DMS53 treated with DMSO at 0.1 percent for 48 hours (cell line): ENCODE measurements around the gene FOXF1.

Experiments used
- DNase-seq: peaks from one replicate; lab custom pipeline; 2025; ENCODE audit not compliant: unreplicated experiment; lab: John Stamatoyannopoulos, UW

Gene FOXF1

DNA sequence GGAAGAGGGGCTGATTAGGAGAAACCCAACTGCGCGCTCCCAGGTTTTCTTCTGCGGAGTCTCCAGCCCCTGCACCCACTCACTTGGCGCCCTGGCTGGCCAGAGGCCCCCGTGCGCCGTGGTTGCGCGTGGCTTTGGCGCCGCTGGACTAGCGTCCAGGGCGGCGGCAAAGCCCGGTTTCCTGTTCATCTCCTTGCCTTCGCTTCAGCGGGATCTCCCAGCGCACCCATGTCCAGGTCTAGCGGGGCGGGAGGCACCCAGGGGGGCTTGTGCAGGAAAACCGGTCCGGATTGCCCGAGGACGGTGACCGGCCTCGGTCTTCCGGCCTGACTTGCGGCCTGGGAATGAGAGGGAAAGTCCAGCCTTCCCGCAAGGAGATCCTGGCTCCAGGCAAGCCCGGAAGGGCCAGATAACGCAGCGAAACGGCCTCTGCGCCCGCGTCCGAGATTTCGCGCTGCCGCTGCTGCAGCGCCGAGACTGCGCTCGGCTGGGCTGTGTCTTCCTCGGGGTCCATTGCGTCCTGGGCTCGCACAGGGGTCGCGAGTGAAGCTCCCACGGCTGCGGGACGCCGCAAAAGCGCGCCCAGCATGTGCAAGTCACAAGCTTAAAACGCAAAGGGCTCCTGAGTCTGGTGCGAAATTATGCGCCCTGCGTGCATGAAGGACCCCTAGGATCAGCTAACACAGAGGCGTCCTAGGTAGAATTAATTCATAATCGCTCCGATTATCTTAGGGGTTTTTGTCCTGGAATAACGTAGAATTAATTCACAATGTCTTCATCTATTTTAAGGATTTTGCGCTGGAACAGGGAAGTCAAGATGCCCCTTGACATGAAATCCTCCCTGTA, 5.7 kb downstream of the FOXF1 start:
- no peak for DNase-seq

DNA sequence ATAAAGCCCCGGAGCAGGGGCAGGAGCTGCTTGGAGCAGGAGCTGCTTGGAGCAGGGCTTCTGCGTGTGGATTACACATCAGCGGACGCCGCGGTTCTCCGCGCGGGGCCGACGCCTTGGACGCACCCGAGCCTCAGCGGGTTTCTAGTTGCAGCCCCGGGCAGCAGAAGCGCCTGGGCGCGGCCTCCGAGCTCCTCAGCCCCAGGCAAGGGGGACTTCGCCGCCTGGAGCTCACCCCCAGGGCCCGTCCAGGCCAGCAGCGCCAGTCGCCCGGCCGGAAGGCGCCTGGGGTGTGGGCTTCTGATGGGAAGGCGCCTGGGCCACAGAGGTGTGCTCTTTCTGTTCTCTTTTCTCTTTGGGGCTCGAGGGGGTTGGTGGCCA, 6.3 kb downstream of the FOXF1 start:
- no peak for DNase-seq

DNA sequence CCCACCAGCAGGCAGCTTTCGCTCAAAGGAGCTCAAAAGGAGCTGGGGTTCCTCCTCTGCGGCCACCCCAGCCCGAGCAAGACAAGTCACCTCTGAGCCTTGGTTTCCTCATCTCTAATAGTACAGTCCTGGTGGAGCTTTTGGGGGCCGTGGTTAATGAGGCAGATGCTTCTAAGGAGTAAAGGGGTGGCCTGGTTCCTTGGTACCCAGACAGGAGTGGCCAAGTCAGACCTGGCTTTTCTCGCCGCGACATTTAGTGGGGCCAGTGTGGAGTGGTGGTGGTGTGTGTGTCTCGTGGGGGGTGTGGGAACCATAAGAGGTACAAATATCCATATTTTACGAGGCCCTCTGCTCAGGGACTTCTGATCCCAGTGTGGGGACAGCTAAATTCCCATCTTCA, 6.7 kb downstream of the FOXF1 start:
- DNase-seq, result no peak

DNA sequence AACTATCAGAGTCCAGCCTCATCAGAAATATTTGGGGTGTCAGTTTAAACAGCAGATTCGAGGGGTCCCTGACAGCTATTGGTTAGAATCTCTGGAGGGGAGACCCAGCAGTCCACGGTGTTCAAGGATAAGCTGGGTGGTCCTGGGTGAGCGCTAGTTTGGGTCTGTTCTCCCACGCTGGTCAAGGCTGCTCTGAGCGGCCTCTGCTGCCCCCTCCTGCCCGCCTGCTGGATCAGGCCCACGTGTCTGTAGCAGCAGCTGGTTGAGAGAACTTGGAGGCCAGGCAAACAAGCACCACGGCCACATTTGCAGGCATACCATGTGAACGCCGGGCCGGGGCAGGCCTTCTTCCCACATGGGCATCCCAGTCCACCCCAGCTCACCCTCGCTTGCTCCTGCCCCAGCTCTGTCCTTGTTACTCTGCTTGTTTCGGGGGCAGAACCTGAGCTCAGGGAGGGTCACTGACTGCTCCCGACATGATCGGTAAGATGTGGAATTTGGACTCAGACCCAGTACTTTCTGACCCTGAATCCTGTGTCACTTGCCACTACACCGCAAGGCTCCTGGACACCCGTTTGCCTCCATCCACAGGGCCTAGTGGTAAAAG, 7.4 kb downstream of the FOXF1 start:
- peak; percentile 10 for DNase-seq

DNA sequence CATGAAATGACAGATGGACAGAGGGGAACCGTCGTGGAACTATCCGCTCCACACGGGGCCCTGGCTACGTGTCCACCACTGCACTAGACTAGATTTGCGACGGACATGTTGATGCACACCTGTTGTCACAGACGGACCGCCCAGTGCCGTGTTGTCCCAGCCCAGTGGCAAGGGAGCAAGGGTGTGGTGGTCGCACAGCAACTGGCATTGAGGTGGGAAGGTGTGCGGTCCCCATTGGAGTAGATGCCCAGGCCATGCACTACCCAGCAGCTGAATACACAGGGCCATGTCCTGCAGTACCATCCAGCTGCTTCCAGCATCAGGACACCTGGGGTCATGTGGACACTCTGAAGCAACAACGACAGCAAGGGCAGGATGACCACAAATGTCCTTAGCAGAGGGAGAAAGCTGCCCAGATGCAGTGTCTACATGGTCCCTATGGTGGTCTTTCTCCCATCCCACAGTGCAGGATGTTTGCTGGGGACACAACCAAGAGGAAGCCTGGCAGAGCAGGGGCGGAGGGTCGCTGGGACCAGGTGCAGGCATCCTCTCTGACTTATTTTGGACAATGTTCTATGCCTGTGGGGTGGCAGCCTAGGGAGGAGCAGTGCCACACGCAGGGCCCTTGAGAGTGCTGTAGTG, 8.8 kb downstream of the FOXF1 start:
- DNase-seq, result no peak

DNA sequence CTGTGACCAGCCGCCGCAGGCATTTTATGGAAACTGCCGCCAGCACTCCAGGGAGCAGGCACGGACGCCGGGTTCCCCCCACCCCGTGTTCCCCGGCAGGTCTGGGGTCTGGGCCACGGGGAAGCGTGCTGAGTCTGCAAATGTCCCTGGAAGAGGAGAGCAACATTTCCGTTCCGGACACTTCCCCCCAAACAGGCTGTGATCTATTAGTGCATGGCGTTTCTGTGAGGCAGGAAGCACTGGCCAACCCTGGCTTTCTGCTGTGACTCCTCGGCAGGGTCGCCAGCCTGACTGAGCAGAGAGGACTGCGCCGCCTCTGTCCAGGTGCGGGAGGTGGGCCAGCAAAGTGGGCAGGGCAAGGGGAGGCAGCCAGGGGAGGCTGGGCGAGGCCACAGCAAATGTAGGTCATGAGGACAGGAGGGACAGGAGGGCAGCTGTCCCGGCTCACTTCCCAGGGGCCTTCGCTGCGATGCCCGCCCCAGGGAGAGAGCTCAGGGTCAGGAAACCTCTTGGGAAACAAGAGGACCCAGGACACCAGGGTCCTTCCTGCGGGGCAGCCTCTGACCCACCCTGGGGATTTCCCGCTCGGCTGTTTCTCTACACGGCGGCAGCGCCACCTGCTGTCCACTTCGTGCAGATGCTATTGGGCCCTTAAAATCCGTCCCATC, 9.5 kb downstream of the FOXF1 start:
- peak; percentile 12 for DNase-seq

DNA sequence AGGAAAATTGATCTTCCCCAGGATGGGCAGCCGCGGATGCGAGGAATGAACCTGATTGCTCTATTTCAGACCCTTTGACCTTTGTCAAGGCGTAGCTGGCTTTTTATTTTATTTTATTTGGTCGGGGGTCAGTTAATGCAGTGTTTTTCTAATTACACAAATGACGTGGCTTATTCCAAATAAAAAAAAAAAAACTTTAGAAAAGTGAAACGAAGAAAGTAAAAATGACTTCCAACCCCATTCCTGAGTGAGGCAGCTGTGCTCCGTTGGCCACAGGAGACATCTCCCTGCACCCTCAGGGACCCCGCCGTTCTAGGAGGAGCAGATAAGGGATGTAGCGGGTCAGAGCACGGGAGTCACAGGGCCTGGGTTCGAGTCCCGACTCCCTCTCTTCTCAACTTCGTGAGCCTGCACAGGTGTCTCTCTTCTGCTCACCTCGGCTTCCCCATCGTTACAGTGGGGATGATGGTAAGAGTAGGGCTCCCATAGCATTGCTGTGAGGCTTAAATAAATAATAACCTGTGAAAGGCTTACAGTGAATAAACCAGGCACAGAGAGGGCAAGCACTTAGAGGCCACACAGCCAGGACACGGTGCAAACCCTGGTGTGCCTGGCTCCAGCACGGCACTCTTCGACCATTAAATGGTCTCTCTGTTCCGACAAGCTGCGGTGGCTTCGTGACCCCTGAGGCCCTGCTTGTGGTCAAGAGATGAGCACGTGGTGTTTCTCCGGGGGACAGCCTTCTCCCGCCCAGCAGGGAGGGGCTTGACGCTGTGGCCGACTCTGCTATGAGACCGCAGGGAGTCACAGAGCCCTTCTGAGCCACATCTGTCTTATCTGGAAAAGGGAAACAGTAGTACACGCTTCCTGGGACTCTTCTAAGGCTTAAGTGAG, 10.2 kb downstream of the FOXF1 start:
- DNase-seq, result no peak

DNA sequence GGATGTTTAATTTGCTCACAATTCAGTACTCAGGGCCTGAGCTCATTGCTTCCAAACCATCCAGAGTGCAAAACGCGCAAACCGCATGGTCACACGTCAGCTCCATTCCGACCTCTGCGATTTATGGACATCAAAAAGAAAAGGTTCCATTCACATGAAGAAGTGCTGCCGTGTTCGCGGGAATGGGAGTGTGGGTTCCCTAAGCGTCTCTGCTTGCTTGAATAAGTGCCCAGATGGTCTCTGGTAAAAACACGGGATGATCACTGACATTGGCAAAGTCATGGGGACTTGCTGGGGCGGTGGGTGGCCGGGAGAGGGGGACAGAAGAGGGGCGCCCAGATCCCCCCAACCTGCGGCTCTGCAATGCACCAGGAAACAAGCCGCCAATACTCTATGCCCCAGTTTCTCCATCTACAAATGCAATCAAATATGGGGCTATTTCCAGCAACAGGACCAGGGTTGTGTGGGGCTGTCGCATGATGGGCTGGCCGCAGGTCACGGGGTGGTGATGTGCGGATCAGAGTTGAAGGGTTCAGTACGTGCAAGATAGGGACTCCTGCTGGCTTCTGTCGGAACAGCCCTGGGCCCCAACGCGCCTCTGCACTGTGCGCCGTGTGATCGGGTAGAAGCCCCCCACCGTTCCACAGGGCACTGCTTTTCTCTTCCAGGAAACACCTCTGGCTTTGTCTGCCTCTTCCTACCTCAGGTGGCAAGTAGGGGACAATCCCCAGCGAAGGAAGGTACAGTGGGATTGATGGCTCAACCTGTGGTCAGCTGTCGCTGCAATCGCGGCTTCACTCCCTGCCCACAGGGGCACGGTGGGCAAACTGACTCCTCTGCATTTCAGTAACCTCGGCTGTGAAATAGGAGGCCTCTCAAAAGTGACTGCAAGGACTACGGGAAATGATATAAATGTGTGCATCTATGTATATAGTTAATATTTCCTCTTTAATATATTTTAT, 11.2 kb downstream of the FOXF1 start:
- no peak for DNase-seq

DNA sequence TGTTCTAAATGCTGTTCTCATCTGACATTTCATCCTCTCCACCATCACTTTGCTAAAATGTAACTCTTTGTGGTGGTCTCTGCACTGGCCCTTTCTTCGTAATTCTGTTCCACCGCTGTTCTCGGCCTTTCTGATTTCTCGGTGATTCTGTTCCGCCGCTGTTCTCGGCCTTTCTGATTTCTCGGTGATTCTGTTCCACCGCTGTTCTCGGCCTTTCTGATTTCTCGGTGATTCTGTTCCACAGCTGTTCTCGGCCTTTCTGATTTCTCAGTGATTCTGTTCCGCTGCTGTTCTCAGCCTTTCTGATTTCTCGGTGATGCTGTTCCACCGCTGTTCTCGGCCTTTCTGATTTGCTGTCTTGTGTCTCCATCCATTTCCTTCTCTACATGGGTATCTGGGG, 12.3 kb downstream of the FOXF1 start:
- no peak for DNase-seq

DNA sequence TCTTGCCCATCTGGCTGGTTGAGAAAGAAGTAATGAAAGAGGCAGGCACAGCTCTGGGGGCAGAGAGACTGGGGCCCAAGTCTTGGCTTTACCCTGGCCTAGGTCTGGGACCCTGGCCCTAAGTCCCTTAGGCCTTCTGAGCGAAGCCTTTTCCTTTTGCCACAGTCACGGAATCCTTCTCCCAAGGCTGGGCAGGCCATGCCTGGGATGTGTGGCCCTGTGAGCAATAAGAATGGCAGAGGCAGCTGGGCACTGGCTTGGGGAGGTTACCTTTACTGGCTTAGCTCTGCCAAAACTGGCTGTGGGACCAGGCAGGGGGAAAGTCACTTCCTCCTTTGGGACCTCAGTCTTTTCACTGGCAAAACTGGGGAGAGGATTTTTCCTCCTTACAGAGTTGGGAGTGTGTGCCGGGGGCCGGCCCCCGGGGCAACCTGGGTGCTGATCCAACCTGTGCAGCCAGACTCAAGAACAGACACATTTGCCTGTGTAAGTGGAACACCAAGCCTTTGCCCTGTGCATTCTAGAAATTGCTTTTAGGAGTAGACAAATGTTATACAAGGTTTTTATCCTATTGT, 12.9 kb downstream of the FOXF1 start:
- no peak for DNase-seq

DNA sequence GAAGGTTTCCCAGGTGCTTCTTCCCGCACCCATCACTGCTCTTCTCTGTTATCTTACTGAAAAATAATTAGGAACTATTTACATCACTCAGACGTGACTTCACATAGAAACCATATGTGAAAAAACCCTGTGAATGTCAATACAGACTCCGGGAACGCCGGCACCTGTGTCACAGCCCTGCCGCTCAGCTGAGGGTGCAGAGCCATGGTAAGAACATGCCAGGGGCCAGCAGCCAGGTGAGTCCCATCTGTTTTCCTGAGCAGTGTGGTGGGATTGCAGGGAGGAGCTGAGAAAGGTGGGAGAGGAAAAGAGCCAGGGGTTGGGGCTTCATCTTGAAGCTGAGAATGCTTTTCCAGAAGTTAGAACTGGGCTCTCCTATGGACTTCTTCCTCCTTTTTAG, 13.7 kb downstream of the FOXF1 start:
- DNase-seq, result no peak

DNA sequence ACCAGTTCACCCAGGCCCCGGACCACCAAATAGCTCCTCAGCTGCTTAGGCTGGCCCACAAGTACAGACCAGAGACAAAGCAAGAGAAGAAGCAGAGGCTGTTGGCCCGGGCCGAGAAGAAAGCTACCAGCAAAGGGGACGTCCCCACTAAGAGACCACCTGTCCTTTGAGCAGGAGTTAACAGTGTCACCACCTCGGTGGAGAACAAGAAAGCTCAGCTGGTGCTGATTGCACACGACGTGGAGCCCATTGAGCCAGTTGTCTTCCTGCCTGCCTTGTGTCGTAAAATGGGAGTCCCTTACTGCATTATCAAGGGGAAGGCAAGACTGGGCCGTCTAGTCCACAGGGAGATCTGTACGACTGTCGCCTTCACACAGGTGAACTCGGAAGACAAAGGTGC, 15.4 kb downstream of the FOXF1 start:
- no peak for DNase-seq

DNA sequence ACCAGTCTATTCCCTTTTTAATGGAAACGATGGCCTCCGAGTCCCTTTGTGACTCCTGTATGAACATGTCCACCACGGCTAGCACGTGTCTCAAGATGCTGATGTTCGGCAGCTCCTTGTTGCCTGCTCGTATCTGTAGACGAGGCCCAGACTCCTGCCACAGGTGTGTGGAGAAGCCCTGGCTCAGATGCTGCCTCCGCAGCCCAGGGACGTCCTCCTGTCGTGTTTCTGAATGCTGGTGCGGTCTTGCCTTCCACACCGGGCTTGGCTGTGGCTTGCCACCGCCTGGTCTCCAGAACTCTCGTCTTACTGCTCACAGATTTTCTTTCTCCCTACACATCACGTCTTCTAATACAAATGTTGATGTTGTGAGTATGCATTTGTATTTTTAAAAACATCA, 17.0 kb downstream of the FOXF1 start:
- no peak for DNase-seq

DNA sequence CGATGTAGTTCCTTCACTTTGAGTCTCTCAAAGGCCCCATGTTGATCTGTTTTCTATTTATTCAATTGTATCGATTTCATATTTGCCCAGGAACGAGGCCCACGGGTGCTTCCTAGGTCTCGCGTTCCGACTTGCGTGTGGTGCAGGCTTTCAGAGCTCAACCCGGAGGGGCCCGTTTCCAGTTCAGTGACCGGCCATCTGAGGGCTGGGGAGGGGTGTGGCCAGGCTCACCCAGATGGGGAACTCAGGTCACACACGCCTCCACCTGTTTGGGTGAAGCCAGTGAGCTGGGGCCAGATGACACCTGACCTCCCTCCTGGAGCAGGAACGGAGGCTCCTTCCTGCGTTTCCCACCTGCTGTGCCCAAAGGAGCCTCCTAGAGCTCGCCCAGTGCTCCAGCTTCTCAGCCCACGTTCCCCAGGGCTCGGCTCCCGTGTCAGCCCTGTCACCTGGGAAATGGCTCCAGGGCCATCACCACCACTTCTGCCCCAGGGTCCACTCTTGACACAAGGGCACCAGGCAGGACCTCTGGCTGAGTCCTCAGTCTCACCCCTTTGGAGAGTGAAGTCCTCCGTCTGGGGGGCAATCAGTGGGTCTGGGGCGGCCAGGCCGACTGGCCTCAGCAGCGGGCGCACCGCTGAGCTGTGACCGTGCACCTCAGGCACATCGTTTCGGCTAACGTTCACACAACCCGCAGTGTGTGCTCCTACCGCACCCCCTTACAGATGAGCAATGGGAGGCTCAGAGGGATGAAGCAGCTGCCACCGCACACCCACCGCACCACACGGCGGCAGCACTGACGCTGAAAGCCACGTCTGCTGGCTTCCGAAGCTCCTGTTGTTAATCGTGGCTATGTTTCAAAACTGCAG, 18.0 kb downstream of the FOXF1 start:
- DNase-seq, result no peak

DNA sequence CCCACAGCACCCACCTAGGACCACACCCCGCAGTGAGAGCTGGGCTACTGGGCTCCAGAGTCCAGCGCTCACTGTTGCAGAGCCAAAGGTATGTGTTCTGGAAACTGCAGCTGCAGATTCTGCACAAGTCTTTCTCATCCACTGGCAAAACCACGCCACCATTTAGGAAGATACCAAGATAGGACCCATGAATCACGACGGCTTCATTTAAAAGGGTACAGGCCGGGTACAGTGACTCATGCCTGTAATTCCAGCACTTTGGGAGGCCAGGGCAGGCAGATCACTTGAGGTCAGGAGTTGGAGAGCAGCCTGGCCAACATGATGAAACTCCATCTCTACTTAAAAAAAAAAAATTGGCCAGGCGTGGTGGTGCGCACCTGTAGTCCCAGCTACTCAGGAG, 18.8 kb downstream of the FOXF1 start:
- DNase-seq, result no peak

DNA sequence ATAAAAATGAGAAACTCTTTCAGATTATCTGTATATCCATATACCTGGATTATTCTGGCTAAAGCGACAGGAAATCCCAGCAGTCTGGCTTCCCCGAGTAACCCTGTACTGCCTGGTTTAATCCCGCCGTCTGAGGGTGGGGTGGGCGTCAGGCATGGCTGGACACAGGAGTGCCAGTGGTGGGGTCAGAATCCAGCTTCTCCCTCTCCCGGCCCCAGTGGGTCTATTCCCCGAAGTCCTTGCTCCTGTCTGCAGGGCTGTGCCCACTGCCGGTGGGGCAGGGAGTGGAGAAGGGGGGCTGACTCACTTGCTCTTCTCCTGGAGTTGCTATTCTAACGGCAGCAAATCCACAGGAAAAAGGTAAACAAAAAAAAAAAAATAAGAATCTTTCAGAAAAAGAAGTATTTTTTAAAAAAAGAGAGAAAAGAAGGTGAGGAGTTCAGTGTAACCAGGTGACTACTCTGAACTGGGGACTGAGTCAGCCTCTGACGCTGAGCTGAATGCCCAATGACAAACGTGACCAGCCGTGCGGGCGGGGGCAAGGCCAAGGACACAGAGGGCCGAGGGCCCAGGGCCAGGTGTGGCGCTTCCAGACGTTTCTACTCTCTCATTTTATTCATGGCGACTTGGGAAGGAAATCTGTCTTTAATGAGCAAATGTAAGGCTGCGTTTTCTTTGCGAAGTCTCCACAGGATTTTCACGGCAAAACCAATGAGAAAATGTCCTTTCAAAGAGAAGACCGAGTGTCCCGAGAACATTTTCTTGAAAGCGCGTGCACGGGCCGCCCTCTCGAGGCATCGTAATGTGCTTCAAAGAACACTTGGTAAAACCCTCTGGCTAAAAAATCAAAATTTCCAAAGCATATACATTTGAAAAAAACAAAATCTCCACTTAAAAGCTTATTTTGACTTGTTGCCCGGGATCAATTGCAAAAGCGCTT, 20.2 kb downstream of the FOXF1 start:
- DNase-seq, result no peak

DNA sequence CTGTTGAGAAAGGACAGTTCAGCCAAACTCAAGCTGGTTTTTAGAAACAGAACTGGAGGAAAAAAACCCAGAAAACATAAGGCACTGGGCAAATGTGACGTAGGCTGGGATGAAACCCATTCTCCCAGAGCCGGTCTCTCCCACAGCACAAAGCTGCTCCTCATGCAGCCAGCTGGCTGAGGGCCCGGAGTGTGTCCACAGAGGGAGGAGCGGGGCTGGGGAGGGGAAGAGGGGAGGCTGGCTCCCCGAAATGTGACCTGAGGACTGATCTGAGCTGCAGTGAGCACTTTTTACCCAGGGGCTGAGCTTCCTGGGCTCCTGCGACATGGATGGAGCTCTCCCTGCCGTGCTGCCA, 20.8 kb downstream of the FOXF1 start:
- DNase-seq, result no peak
